ENCODE data around the gene PABPN1L. TPM values are rescaled to one million over a fixed set of nuclear protein-coding genes. Genes with fewer than 3 reads are reported as not detected.

Gene PABPN1L
- total RNA-seq, 1 donor from 2014 or later = 0.46 TPM

- Mint-ChIP-seq H3K4me3 (ENCODE audit: low read depth) (no peak overlapping the region), H3K36me3 (ENCODE audit: insufficient read depth) (no peaks in the 10 kb centered on the region), H3K27ac (no peak overlapping the region), H3K4me1 (ENCODE audit: low read depth) (no peaks in the 10 kb centered on the region), H3K27me3 (no peaks in the 10 kb centered on the region), H3K9me3 (ENCODE audit: low read depth) (no peaks in the 10 kb centered on the region)
- TF ChIP-seq CTCF (IDR thresholded peaks at IDR 0.05; ENCODE audit: unreplicated experiment) = no peak
- DNase-seq (ENCODE audit: low spot score, unreplicated experiment) = no peak
Measured at GRCh38 chr16:88842308-88842756, 24.1 kb downstream of the PABPN1L start.

GRCh38 chr16:88841521-88842307 is 24.7 kb downstream of the PABPN1L start:
- DNase-seq (ENCODE audit: low spot score, unreplicated experiment) = no peak
- TF ChIP-seq CTCF (IDR thresholded peaks at IDR 0.05; ENCODE audit: unreplicated experiment) = no peak
- Mint-ChIP-seq H3K36me3 (ENCODE audit: insufficient read depth) (no peaks in the 10 kb centered on the region), H3K4me3 (ENCODE audit: low read depth) (no peak overlapping the region), H3K27me3 (no peaks in the 10 kb centered on the region), H3K4me1 (ENCODE audit: low read depth) (no peaks in the 10 kb centered on the region), H3K9me3 (ENCODE audit: low read depth) (no peaks in the 10 kb centered on the region), H3K27ac (no peak overlapping the region)

GRCh38 chr16:88840600-88841215 is 25.8 kb downstream of the PABPN1L start:
- Mint-ChIP-seq H3K4me1 (ENCODE audit: low read depth) (no peaks in the 10 kb centered on the region), H3K9me3 (ENCODE audit: low read depth) (no peaks in the 10 kb centered on the region), H3K27ac (no peak overlapping the region), H3K4me3 (ENCODE audit: low read depth) (no peak overlapping the region), H3K36me3 (ENCODE audit: insufficient read depth) (no peaks in the 10 kb centered on the region), H3K27me3 (no peaks in the 10 kb centered on the region)
- DNase-seq (ENCODE audit: low spot score, unreplicated experiment) = no peak
- no peak for TF ChIP-seq CTCF (IDR thresholded peaks at IDR 0.05; ENCODE audit: unreplicated experiment)

GRCh38 chr16:88839745-88840599 is 26.5 kb downstream of the PABPN1L start:
- no peaks in the 10 kb centered on the region for H3K9me3 Mint-ChIP-seq (ENCODE audit: low read depth)
- no peaks in the 10 kb centered on the region for H3K27me3 Mint-ChIP-seq
- TF ChIP-seq CTCF (IDR thresholded peaks at IDR 0.05; ENCODE audit: unreplicated experiment) = no peak
- no peak overlapping the region for H3K27ac Mint-ChIP-seq
- no peaks in the 10 kb centered on the region for H3K36me3 Mint-ChIP-seq (ENCODE audit: insufficient read depth)
- no peaks in the 10 kb centered on the region for H3K4me1 Mint-ChIP-seq (ENCODE audit: low read depth)
- no peak overlapping the region for H3K4me3 Mint-ChIP-seq (ENCODE audit: low read depth)
- no peak for DNase-seq (ENCODE audit: low spot score, unreplicated experiment)

- DNase-seq (ENCODE audit: low spot score, unreplicated experiment) = no peak
- Mint-ChIP-seq H3K9me3 (ENCODE audit: low read depth) (no peaks in the 10 kb centered on the region), H3K4me3 (ENCODE audit: low read depth) (no peak overlapping the region), H3K27me3 (no peaks in the 10 kb centered on the region), H3K27ac (no peak overlapping the region), H3K36me3 (ENCODE audit: insufficient read depth) (no peaks in the 10 kb centered on the region), H3K4me1 (ENCODE audit: low read depth) (no peaks in the 10 kb centered on the region)
- TF ChIP-seq CTCF (IDR thresholded peaks at IDR 0.05; ENCODE audit: unreplicated experiment) = peak; percentile 32
Measured at GRCh38 chr16:88839026-88839529, 27.4 kb downstream of the PABPN1L start.
